ENCODE measurements around the gene EXOC6B. TPM values are rescaled to one million over a fixed set of nuclear protein-coding genes. Genes with fewer than 3 reads are reported as not detected.

Gene EXOC6B
- total RNA-seq, 1 donor from 2014 or later = 45.6 TPM

DNA sequence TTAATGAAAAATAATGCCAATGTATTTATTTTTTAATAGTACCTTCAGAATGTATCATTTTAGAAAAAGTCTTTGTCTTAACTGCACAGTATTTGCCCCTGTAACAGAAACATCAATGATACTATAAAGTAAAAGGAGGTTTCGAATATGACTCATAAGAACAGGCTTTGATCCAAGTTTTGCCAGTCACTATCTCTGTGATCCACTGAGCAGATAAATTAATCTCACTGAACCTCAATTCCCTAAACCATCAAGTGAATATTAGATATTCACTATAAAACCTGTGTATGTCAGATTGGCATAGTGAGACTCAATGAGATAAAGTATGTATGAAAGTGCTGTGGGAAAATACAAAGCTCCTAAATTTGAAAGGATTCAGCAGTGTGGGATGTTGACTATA is 292.1 kb downstream of the EXOC6B start:
- Mint-ChIP-seq H3K27ac (ENCODE audit: unreplicated experiment) (no peak overlapping the region), H3K27me3 (ENCODE audit: unreplicated experiment) (no peaks in the 10 kb centered on the region), H3K9me3 (ENCODE audit: unreplicated experiment) (no peaks in the 10 kb centered on the region), H3K4me1 (ENCODE audit: unreplicated experiment) (peaks cover 6% of the 10 kb centered on the region), H3K36me3 (ENCODE audit: low read depth, unreplicated experiment) (no peaks in the 10 kb centered on the region), H3K4me3 (ENCODE audit: unreplicated experiment) (no peak overlapping the region)
- no peak for DNase-seq (ENCODE audit: low spot score)
- TF ChIP-seq, protein P1, sequence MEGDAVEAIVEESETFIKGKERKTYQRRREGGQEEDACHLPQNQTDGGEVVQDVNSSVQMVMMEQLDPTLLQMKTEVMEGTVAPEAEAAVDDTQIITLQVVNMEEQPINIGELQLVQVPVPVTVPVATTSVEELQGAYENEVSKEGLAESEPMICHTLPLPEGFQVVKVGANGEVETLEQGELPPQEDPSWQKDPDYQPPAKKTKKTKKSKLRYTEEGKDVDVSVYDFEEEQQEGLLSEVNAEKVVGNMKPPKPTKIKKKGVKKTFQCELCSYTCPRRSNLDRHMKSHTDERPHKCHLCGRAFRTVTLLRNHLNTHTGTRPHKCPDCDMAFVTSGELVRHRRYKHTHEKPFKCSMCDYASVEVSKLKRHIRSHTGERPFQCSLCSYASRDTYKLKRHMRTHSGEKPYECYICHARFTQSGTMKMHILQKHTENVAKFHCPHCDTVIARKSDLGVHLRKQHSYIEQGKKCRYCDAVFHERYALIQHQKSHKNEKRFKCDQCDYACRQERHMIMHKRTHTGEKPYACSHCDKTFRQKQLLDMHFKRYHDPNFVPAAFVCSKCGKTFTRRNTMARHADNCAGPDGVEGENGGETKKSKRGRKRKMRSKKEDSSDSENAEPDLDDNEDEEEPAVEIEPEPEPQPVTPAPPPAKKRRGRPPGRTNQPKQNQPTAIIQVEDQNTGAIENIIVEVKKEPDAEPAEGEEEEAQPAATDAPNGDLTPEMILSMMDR (IDR thresholded peaks at IDR 0.05; ENCODE audit: unreplicated experiment) = no peak

DNA sequence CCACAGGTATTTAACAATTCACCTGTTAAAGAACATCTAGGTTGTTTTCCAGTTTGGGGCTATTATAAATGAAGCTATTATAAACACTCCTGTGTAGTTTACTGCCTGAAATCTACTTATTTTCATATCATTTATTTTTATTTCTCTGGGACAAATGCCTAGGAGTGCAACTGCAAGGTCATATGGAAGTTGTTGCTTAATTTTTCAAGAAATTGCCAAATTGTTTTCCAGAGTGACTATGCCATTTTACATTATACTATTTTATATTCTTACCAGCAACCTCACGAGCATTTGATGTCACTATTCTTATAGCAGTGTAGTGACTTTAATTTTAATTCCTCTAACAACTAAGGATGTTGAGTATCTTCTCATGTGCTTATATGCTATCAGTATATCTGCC is 298.4 kb downstream of the EXOC6B start:
- Mint-ChIP-seq H3K9me3 (ENCODE audit: unreplicated experiment) (no peaks in the 10 kb centered on the region), H3K4me3 (ENCODE audit: unreplicated experiment) (no peak overlapping the region), H3K4me1 (ENCODE audit: unreplicated experiment) (peaks cover 18% of the 10 kb centered on the region), H3K27me3 (ENCODE audit: unreplicated experiment) (no peaks in the 10 kb centered on the region), H3K27ac (ENCODE audit: unreplicated experiment) (no peak overlapping the region), H3K36me3 (ENCODE audit: low read depth, unreplicated experiment) (no peaks in the 10 kb centered on the region)
- TF ChIP-seq, protein P1 (IDR thresholded peaks at IDR 0.05; ENCODE audit: unreplicated experiment) = no peak
- no peak for DNase-seq (ENCODE audit: low spot score)

DNA sequence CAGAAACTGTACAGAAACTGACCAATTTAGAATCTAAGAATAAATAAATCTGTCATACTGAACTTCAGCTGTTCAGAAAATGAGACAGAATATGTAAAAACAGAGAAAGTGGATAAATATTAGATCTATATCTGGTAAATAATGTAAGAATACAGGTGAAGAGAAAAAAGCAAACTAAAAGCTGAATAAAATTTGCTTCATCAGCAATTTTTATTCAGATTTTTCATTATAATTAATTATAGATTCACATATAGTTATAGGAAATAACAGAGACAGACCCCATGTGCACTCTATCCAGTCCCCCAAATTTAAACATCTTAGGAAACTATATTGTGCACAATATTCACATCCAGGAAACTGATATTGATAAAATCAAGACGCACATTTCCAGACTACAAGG is 299.2 kb downstream of the EXOC6B start:
- no peak overlapping the region for H3K27ac Mint-ChIP-seq (ENCODE audit: unreplicated experiment)
- no peak for DNase-seq (ENCODE audit: low spot score)
- no peaks in the 10 kb centered on the region for H3K9me3 Mint-ChIP-seq (ENCODE audit: unreplicated experiment)
- TF ChIP-seq, protein P1 (IDR thresholded peaks at IDR 0.05; ENCODE audit: unreplicated experiment) = no peak
- no peaks in the 10 kb centered on the region for H3K36me3 Mint-ChIP-seq (ENCODE audit: low read depth, unreplicated experiment)
- H3K27me3 Mint-ChIP-seq (ENCODE audit: unreplicated experiment) = no peaks in the 10 kb centered on the region
- H3K4me1 Mint-ChIP-seq (ENCODE audit: unreplicated experiment) = peaks cover 18% of the 10 kb centered on the region
- H3K4me3 Mint-ChIP-seq (ENCODE audit: unreplicated experiment) = no peak overlapping the region

DNA sequence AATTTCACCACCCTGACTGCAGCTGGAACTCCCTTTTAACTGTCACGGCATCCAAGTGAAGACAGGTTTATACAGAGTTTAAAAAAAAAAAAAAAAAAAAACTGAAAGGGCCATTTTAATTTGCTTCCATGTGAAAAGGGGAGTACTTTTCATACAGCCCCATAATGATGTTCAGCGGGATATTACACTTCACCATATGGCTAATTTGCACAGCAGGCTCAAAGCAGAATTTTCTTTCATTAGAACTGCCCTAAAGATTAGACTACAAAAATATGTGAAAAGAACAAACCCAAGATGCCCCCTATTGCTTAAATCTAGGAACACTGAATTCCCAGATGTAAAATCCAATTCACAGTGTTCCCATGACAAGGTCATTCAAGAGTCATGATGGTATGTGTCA is 301.8 kb downstream of the EXOC6B start:
- H3K27ac Mint-ChIP-seq (ENCODE audit: unreplicated experiment) = no peak overlapping the region
- no peaks in the 10 kb centered on the region for H3K9me3 Mint-ChIP-seq (ENCODE audit: unreplicated experiment)
- TF ChIP-seq, protein P1 (IDR thresholded peaks at IDR 0.05; ENCODE audit: unreplicated experiment) = no peak
- no peaks in the 10 kb centered on the region for H3K27me3 Mint-ChIP-seq (ENCODE audit: unreplicated experiment)
- DNase-seq (ENCODE audit: low spot score) = no peak
- H3K4me3 Mint-ChIP-seq (ENCODE audit: unreplicated experiment) = no peak overlapping the region
- H3K36me3 Mint-ChIP-seq (ENCODE audit: low read depth, unreplicated experiment) = no peaks in the 10 kb centered on the region
- H3K4me1 Mint-ChIP-seq (ENCODE audit: unreplicated experiment) = peaks cover 18% of the 10 kb centered on the region

DNA sequence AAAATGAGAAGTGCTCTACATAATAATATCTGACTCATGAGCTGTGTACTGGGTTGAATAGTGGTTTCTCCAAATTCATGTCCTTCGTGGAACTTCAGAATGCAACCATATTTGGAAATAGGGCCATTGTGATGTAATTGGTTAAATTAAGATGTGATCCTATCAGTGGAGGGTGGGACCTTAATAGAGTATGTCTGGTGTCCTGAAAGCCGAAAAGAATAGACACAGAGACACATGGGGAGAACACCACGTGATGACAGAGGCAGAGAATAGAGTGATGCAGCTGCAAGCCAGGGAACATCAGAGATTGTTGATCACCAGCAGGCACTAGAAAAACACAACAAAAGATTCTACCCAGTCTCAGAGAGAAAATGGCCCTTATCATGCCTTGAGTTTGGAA is 310.1 kb downstream of the EXOC6B start:
- DNase-seq (ENCODE audit: low spot score) = no peak
- no peak overlapping the region for H3K27ac Mint-ChIP-seq (ENCODE audit: unreplicated experiment)
- no peaks in the 10 kb centered on the region for H3K4me1 Mint-ChIP-seq (ENCODE audit: unreplicated experiment)
- H3K4me3 Mint-ChIP-seq (ENCODE audit: unreplicated experiment) = no peak overlapping the region
- H3K9me3 Mint-ChIP-seq (ENCODE audit: unreplicated experiment) = no peaks in the 10 kb centered on the region
- H3K36me3 Mint-ChIP-seq (ENCODE audit: low read depth, unreplicated experiment) = no peaks in the 10 kb centered on the region
- no peaks in the 10 kb centered on the region for H3K27me3 Mint-ChIP-seq (ENCODE audit: unreplicated experiment)
- TF ChIP-seq, protein P1 (IDR thresholded peaks at IDR 0.05; ENCODE audit: unreplicated experiment) = no peak
